A549 (cell line): ENCODE results near the gene TLR1.

Source experiments
- BHLHE40 ChIP-seq: IDR thresholded peaks from 2 replicates; pipeline ENCODE4 v1.6.1; 2012; ENCODE audit warnings: low read depth, low read length, inconsistent platforms
- CHD2 ChIP-seq: fragments of 150-350 bp; IDR thresholded peaks from 2 replicates; pipeline ENCODE4 v1.6.1; 2014; ENCODE audit warnings: low read length; ENCODE audit not compliant: partially characterized antibody
- EHMT2 ChIP-seq: fragments of 200-600 bp; sonication (generic); IDR thresholded peaks from 2 replicates; pipeline ENCODE4 v1.6.1; 2016; ENCODE audit warnings: antibody characterized with exemption, low read depth, mild to moderate bottlenecking, moderate library complexity
- GATA3 ChIP-seq: IDR thresholded peaks from 2 replicates; pipeline ENCODE4 v1.6.1; 2012; ENCODE audit warnings: borderline replicate concordance
- HES2 ChIP-seq: fragments of >200 bp; sonication (Bioruptor Twin); formaldehyde crosslinking; IDR thresholded peaks from 2 replicates; pipeline ENCODE4 v1.6.1; 2016
- MAX ChIP-seq: IDR thresholded peaks from 2 replicates; pipeline ENCODE4 v1.6.1; 2012
- MYC ChIP-seq: IDR thresholded peaks from 2 replicates; pipeline ENCODE4 v1.6.1; 2012; ENCODE audit warnings: mild to moderate bottlenecking, inconsistent platforms, low read length, improper control_type of control experiment, borderline replicate concordance
- POLR2A ChIP-seq: IDR thresholded peaks from 2 replicates; pipeline ENCODE4 v1.6.1; 2012; ENCODE audit warnings: mild to moderate bottlenecking, low read length
- RAD21 ChIP-seq, 2 experiments: fragments of >200 bp in 1 of 2; sonication (Bioruptor Twin) in 1 of 2; formaldehyde crosslinking in 1 of 2; IDR thresholded peaks in 1 of 2; conservative IDR thresholded peaks in 1 of 2; 2 replicates in 1 of 2; 3 replicates in 1 of 2; pipeline ENCODE4 v1.6.1; 2012 to 2018; ENCODE audit warnings: inconsistent platforms in 1 of 2
- RCOR1 ChIP-seq: fragments of 150-350 bp; IDR thresholded peaks from 2 replicates; pipeline ENCODE4 v1.6.1; 2014; ENCODE audit warnings: antibody characterized with exemption, low read length, low read depth
- REST ChIP-seq: fragments of 200-600 bp; sonication (generic); IDR thresholded peaks from 2 replicates; pipeline ENCODE4 v1.6.1; 2016; ENCODE audit warnings: antibody characterized with exemption, mild to moderate bottlenecking, moderate library complexity
- TF ChIP-seq, protein P1 (sequence below): fragments of >200 bp; sonication (Bioruptor Twin); formaldehyde crosslinking; IDR thresholded peaks from 3 replicates; pipeline ENCODE4 v1.5.1; 2016
- TF ChIP-seq, protein P2 (sequence below): fragments of 450-650 bp; IDR thresholded peaks from 2 replicates; pipeline ENCODE4 v1.6.1; 2014; ENCODE audit warnings: antibody characterized with exemption

DNA sequence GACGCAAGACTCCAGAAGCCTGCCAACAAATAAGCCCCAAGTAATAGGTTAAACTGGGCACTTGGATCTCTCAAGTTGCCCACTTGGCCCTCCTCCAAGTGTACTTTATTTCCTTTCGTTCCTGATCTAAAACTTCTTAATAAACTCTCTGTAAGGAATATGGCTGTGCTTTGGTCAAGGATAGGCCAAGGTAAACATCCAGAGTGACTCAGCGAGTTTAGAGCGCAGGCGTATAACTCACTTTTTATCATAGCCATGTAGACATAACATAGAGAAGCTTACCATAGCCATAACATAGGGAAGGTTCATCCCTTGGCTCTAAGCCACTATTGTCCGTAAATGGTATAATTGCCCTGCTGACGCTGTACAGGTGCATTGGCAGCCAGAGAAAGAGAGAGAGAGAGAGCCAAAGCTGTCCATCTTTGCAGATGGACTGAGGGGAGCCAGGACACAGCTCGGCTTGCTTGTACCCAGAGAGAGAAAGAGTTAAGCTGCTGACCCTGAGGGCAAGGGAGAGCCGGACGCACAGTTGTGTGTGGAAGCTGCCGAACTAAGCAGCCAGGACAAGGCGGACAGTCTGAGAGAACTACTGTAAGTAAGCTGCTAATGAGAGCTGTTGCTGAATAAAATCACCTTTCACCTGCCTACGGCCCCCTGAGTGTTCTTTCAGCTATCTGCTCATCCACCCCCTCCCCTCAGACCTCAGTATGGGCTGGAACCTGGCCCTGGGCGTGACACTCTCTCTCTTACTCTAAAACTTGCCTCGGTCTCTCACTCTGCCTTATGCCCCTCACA lies 1.8 kb downstream of the TLR1 start:
- TF ChIP-seq POLR2A (no peak), RAD21 (conservative IDR thresholded peaks at IDR 0.05 in 1 of 2, IDR thresholded peaks at IDR 0.05 in 1 of 2) (no peak), REST (no peak), CHD2 (no peak), MYC (no peak), GATA3 (no peak), MAX (no peak), RCOR1 (no peak), BHLHE40 (no peak), EHMT2 (no peak), HES2 (no peak)
- TF ChIP-seq, protein P1, sequence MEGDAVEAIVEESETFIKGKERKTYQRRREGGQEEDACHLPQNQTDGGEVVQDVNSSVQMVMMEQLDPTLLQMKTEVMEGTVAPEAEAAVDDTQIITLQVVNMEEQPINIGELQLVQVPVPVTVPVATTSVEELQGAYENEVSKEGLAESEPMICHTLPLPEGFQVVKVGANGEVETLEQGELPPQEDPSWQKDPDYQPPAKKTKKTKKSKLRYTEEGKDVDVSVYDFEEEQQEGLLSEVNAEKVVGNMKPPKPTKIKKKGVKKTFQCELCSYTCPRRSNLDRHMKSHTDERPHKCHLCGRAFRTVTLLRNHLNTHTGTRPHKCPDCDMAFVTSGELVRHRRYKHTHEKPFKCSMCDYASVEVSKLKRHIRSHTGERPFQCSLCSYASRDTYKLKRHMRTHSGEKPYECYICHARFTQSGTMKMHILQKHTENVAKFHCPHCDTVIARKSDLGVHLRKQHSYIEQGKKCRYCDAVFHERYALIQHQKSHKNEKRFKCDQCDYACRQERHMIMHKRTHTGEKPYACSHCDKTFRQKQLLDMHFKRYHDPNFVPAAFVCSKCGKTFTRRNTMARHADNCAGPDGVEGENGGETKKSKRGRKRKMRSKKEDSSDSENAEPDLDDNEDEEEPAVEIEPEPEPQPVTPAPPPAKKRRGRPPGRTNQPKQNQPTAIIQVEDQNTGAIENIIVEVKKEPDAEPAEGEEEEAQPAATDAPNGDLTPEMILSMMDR: no peak
- TF ChIP-seq, protein P2, sequence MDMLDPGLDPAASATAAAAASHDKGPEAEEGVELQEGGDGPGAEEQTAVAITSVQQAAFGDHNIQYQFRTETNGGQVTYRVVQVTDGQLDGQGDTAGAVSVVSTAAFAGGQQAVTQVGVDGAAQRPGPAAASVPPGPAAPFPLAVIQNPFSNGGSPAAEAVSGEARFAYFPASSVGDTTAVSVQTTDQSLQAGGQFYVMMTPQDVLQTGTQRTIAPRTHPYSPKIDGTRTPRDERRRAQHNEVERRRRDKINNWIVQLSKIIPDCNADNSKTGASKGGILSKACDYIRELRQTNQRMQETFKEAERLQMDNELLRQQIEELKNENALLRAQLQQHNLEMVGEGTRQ: no peak
